Colonic mucosa (tissue), 4 donors: ENCODE results near the gene NALCN. TPM values are rescaled to one million over a fixed set of nuclear protein-coding genes. Genes with fewer than 3 reads are reported as not detected.

Source experiments
- DNase-seq: peaks from one replicate; pipeline ENCODE4 v3.0.0-alpha.2; 2020
- H3K27ac ChIP-seq: fragments of 200-600 bp; one replicate; pipeline ENCODE4 v1.8.0; 2021
- H3K27me3 ChIP-seq: fragments of 200-600 bp; one replicate; pipeline ENCODE4 v1.8.0; 2021
- H3K36me3 ChIP-seq: fragments of 200-600 bp; one replicate; pipeline ENCODE4 v1.8.0; 2021
- H3K4me1 ChIP-seq: fragments of 200-600 bp; one replicate; pipeline ENCODE4 v1.8.0; 2021; ENCODE audit warnings: mild to moderate bottlenecking
- H3K4me3 ChIP-seq: fragments of 200-600 bp; one replicate; pipeline ENCODE4 v1.8.0; 2021
- H3K9ac ChIP-seq, 2 donors: one replicate each; pipeline ENCODE4 v1.7.0; 2013; ENCODE audit warnings: control low read depth in 2 of 2, low read depth in 2 of 2, low read length in 2 of 2
- H3K9me3 ChIP-seq: fragments of 200-600 bp; one replicate; pipeline ENCODE4 v1.8.0; 2021
- intact Hi-C: fragments of 100-400 bp; cut with DNase I; formaldehyde crosslinking; loops from one replicate; pipeline ENCODE4 v1.14.1; 2022
- total RNA-seq, 2 donors: library from RNA; stranded (reverse); fragmentation: NEBNext Ultra II Directional in 1 of 2; extraction: Animal tissue kit (Norgen Biotek cat#: 25700) in 1 of 2; gene quantifications; one replicate each; pipeline ENCODE4 v1.2.1, GENCODE V29; 2021
- TF ChIP-seq, protein P1 (sequence below): fragments of 200-600 bp; IDR thresholded peaks from one replicate; pipeline ENCODE4 v1.8.0; 2022; ENCODE audit warnings: antibody characterized with exemption, mild to moderate bottlenecking
- donor health status: healthy.
- donor health status: DM: no; HTN: no; CAD: no.
- donor health status: DM: no; HTN: no; CAD: no.

The NALCN gene
- total RNA-seq, 2 donors from 2014 or later: 0.22 to 0.27 TPM

- no peak overlapping the region for H3K4me3 ChIP-seq
- DNase-seq: no peak
- no peaks in the 10 kb centered on the region for H3K27me3 ChIP-seq
- H3K9ac ChIP-seq: no peak overlapping the region
- no peaks in the 10 kb centered on the region for H3K9me3 ChIP-seq
- intact Hi-C loops: no loop called here
- TF ChIP-seq, protein P1, sequence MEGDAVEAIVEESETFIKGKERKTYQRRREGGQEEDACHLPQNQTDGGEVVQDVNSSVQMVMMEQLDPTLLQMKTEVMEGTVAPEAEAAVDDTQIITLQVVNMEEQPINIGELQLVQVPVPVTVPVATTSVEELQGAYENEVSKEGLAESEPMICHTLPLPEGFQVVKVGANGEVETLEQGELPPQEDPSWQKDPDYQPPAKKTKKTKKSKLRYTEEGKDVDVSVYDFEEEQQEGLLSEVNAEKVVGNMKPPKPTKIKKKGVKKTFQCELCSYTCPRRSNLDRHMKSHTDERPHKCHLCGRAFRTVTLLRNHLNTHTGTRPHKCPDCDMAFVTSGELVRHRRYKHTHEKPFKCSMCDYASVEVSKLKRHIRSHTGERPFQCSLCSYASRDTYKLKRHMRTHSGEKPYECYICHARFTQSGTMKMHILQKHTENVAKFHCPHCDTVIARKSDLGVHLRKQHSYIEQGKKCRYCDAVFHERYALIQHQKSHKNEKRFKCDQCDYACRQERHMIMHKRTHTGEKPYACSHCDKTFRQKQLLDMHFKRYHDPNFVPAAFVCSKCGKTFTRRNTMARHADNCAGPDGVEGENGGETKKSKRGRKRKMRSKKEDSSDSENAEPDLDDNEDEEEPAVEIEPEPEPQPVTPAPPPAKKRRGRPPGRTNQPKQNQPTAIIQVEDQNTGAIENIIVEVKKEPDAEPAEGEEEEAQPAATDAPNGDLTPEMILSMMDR: no peak
- no peak overlapping the region for H3K27ac ChIP-seq
- no peaks in the 10 kb centered on the region for H3K36me3 ChIP-seq
- H3K4me1 ChIP-seq: no peaks in the 10 kb centered on the region
Observed at GRCh38 chr13:101036546-101036945, 379.8 kb downstream of the NALCN start.

GRCh38 chr13:101035119-101035620 is 381.1 kb downstream of the NALCN start:
- H3K27me3 ChIP-seq: no peaks in the 10 kb centered on the region
- H3K4me1 ChIP-seq: no peaks in the 10 kb centered on the region
- no peak overlapping the region for H3K27ac ChIP-seq
- TF ChIP-seq, protein P1: no peak
- no peak for DNase-seq
- no peaks in the 10 kb centered on the region for H3K9me3 ChIP-seq
- intact Hi-C loops: no loop called here
- H3K4me3 ChIP-seq: no peak overlapping the region
- no peak overlapping the region for H3K9ac ChIP-seq
- H3K36me3 ChIP-seq: no peaks in the 10 kb centered on the region

GRCh38 chr13:101026736-101027398 is 389.4 kb downstream of the NALCN start:
- H3K4me1 ChIP-seq: no peaks in the 10 kb centered on the region
- H3K4me3 ChIP-seq: no peak overlapping the region
- TF ChIP-seq, protein P1: no peak
- H3K36me3 ChIP-seq: no peaks in the 10 kb centered on the region
- H3K27me3 ChIP-seq: no peaks in the 10 kb centered on the region
- intact Hi-C loops: no loop called here
- no peak overlapping the region for H3K27ac ChIP-seq
- no peaks in the 10 kb centered on the region for H3K9me3 ChIP-seq
- no peak overlapping the region for H3K9ac ChIP-seq
- DNase-seq: no peak

- Histone ChIP-seq H3K9me3 (no peaks in the 10 kb centered on the region), H3K4me1 (no peaks in the 10 kb centered on the region), H3K9ac (no peak overlapping the region), H3K4me3 (no peak overlapping the region), H3K27me3 (no peaks in the 10 kb centered on the region), H3K27ac (no peak overlapping the region), H3K36me3 (no peaks in the 10 kb centered on the region)
- DNase-seq: no peak
- TF ChIP-seq, protein P1: no peak
- intact Hi-C loops: no loop called here
Observed at GRCh38 chr13:101026328-101026727, 390.0 kb downstream of the NALCN start.

GRCh38 chr13:101025925-101026324 is 390.4 kb downstream of the NALCN start:
- TF ChIP-seq, protein P1: no peak
- H3K36me3 ChIP-seq: no peaks in the 10 kb centered on the region
- no peaks in the 10 kb centered on the region for H3K4me1 ChIP-seq
- intact Hi-C loops: no loop called here
- H3K9me3 ChIP-seq: no peaks in the 10 kb centered on the region
- DNase-seq: no peak
- no peaks in the 10 kb centered on the region for H3K27me3 ChIP-seq
- H3K9ac ChIP-seq: no peak overlapping the region
- no peak overlapping the region for H3K27ac ChIP-seq
- H3K4me3 ChIP-seq: no peak overlapping the region
